Left forelimb (tissue), 1 donor: ENCODE data around the gene PROK1.
"Not testable (repeated sequence)": the region's sequence is repeated elsewhere in the genome, so short reads cannot be mapped to it uniquely, and the experiment has no call there.

Source experiments
- DNase-seq: peaks from one replicate; pipeline ENCODE4 v3.0.0-alpha.2; 2018; ENCODE audit warnings: low spot score

Gene PROK1

GRCh38 chr1:110450929-110451328, at the start of gene PROK1:
TSS of gene PROK1 (plus strand) at chr1:110451149. CDS start at chr1:110451217, 68 bp downstream.
- DNase-seq: no peak

GRCh38 chr1:110403805-110404204, 47.1 kb upstream of the PROK1 start:
- DNase-seq: no peak

- DNase-seq: no peak
These were observed 46.5 kb upstream of the PROK1 start for GRCh38 chr1:110404401-110404800.

GRCh38 chr1:110406407-110406806, 44.5 kb upstream of the PROK1 start:
- DNase-seq: not testable (repeated sequence)

GRCh38 chr1:110407260-110408210, 43.4 kb upstream of the PROK1 start, which contains the start of gene LAMTOR5:
TSS of gene LAMTOR5 (minus strand) at chr1:110407694. CDS start at chr1:110407620, 74 bp downstream.
- peak; percentile 97 for DNase-seq

GRCh38 chr1:110408488-110408887, 42.5 kb upstream of the PROK1 start:
- DNase-seq: no peak

GRCh38 chr1:110409316-110409715, 41.6 kb upstream of the PROK1 start:
- no peak for DNase-seq

- no peak for DNase-seq
These were observed 39.7 kb upstream of the PROK1 start for GRCh38 chr1:110411173-110411735.

- no peak for DNase-seq
These were observed 38.4 kb upstream of the PROK1 start for GRCh38 chr1:110412576-110412975.

- not testable (repeated sequence) for DNase-seq
These were observed 37.9 kb upstream of the PROK1 start for GRCh38 chr1:110413045-110413444.

GRCh38 chr1:110418729-110419128, 32.2 kb upstream of the PROK1 start:
- no peak for DNase-seq

GRCh38 chr1:110420023-110420662, 30.8 kb upstream of the PROK1 start:
- DNase-seq: no peak

- DNase-seq: no peak
These were observed 29.8 kb upstream of the PROK1 start for GRCh38 chr1:110420874-110421793.

GRCh38 chr1:110424699-110425611, 26.0 kb upstream of the PROK1 start:
- no peak for DNase-seq

GRCh38 chr1:110425612-110426152, 25.3 kb upstream of the PROK1 start:
- DNase-seq: no peak

GRCh38 chr1:110426854-110427253, 24.1 kb upstream of the PROK1 start:
- no peak for DNase-seq

- no peak for DNase-seq
These were observed 22.0 kb upstream of the PROK1 start for GRCh38 chr1:110428946-110429345.

- no peak for DNase-seq
These were observed 20.6 kb upstream of the PROK1 start for GRCh38 chr1:110430366-110430765.

- no peak for DNase-seq
These were observed 20.0 kb upstream of the PROK1 start for GRCh38 chr1:110430901-110431300.

GRCh38 chr1:110433213-110433612, 17.7 kb upstream of the PROK1 start:
- no peak for DNase-seq
